GM12873 (cell line): Measurements from ENCODE around the gene KDM4F.

ENCODE experiments used
- TF ChIP-seq, protein P1 (sequence below): IDR thresholded peaks from 2 replicates; pipeline ENCODE4 v1.5.1; 2012; ENCODE audit warnings: low read depth, mild to moderate bottlenecking, moderate library complexity, low read length, control low read depth; ENCODE audit not compliant: insufficient read depth; ENCODE audit errors: missing control alignments

The KDM4F gene

DNA sequence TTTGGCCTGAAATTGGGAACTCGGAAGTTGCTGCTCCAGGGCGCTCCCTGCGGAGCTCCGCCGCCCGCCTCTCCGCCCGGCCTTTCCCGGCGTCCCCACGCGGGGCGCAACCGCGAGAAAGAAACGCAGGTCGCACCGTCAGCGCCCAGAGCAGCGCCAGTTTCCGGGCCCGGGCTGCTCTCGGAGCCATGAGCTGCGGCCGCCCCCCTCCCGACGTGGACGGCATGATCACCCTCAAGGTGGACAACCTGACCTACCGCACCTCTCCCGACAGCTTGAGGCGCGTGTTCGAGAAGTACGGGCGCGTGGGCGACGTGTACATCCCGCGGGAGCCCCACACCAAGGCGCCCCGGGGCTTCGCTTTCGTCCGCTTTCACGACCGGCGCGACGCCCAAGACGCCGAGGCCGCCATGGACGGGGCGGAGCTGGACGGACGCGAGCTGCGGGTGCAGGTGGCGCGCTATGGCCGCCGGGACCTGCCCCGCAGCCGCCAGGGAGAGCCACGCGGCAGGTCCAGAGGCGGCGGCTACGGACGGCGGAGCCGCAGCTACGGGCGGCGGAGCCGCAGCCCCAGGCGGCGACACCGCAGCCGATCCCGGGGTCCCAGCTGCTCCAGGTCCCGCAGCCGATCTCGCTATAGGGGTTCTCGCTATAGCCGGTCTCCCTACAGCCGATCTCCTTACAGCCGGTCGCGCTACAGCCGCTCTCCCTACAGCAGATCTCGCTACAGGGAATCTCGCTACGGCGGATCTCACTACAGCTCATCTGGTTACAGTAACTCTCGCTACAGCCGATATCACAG lies 18.0 kb downstream of the KDM4F start:
- TF ChIP-seq, protein P1, sequence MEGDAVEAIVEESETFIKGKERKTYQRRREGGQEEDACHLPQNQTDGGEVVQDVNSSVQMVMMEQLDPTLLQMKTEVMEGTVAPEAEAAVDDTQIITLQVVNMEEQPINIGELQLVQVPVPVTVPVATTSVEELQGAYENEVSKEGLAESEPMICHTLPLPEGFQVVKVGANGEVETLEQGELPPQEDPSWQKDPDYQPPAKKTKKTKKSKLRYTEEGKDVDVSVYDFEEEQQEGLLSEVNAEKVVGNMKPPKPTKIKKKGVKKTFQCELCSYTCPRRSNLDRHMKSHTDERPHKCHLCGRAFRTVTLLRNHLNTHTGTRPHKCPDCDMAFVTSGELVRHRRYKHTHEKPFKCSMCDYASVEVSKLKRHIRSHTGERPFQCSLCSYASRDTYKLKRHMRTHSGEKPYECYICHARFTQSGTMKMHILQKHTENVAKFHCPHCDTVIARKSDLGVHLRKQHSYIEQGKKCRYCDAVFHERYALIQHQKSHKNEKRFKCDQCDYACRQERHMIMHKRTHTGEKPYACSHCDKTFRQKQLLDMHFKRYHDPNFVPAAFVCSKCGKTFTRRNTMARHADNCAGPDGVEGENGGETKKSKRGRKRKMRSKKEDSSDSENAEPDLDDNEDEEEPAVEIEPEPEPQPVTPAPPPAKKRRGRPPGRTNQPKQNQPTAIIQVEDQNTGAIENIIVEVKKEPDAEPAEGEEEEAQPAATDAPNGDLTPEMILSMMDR = peak; percentile 56

DNA sequence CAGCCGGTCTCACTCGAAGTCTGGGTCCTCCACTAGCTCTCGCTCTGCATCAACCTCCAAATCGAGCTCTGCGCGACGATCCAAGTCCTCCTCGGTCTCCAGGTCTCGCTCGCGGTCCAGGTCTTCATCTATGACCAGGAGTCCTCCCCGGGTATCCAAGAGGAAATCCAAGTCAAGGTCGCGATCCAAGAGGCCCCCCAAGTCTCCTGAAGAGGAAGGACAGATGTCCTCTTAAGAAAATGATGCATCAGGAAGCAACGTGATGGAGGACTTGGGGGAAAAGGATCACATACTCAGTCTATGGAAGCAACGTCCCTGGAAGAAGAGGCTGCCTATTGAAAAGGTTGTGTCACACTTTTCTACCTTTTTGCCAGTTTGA lies 18.6 kb downstream of the KDM4F start:
- TF ChIP-seq, protein P1 = no peak

GRCh38 chr11:95068549-95068948 lies 19.3 kb downstream of the KDM4F start:
- TF ChIP-seq, protein P1 = no peak

DNA sequence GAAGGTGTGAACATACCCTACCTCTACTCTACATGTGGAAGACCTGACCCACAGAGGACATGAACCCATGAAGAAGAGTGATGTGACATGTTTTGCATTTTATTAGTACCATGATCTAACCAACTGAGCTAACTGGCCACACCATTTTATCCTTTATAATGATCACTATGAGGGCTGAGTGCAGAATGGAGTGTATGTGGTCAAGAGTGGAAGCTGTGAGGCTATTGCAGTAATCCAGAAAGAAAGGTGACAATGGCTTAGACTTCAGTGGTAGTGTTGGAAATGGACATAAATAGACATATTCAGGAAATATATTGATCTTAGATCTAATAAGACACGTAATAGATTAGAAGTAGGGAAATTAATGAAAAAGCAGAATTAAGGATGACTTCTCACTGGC lies 21.2 kb downstream of the KDM4F start:
- TF ChIP-seq, protein P1 = no peak

DNA sequence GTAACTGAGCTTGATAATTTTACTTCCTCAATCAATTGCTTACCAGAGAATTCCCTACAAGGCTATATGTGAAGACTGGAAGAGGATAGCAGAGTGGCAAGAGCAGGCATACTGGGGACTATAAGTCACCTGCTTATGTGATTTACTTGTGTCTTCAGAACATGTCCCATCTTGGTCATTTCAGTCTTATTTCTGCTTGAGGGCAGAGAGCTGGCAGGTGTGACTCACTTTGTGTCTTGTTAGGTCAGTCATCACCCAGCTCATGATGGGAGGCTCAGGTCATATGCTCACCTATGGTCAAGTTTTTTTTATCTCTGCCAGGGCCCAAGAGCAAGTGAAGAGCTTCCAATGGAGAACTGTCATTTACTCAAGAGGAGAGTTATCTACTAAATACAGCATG lies 23.7 kb downstream of the KDM4F start:
- TF ChIP-seq, protein P1 = no peak

GRCh38 chr11:95074792-95075563 lies 25.8 kb downstream of the KDM4F start:
- TF ChIP-seq, protein P1 = no peak

- TF ChIP-seq, protein P1 = no peak
Observed at GRCh38 chr11:95076416-95076815, 27.2 kb downstream of the KDM4F start.
